Ectodermal cell (in vitro differentiated cells): ENCODE measurements around the gene ARL5B.

Experiments used
- H3K27ac ChIP-seq: 2 replicates; pipeline ENCODE4 v1.7.0; 2013; ENCODE audit warnings: mild to moderate bottlenecking, low read depth, low read length; ENCODE audit not compliant: insufficient read depth, poor library complexity, severe bottlenecking
- H3K27me3 ChIP-seq: 2 replicates; pipeline ENCODE4 v1.7.0; 2013; ENCODE audit warnings: mild to moderate bottlenecking, low read length; ENCODE audit not compliant: insufficient read depth, control insufficient read depth, poor library complexity, severe bottlenecking
- H3K36me3 ChIP-seq: one replicate; pipeline ENCODE4 v1.7.0; 2013; ENCODE audit warnings: low read length; ENCODE audit not compliant: control insufficient read depth, insufficient read depth
- H3K4me1 ChIP-seq: one replicate; pipeline ENCODE4 v1.7.0; 2013; ENCODE audit warnings: low read length; ENCODE audit not compliant: control insufficient read depth, insufficient read depth
- H3K4me3 ChIP-seq: 2 replicates; pipeline ENCODE4 v1.7.0; 2013; ENCODE audit warnings: low read depth, low read length, control low read depth; ENCODE audit not compliant: insufficient read depth
- H3K9me3 ChIP-seq: 2 replicates; pipeline ENCODE4 v1.7.0; 2013; ENCODE audit warnings: mild to moderate bottlenecking, low read length, moderate library complexity; ENCODE audit not compliant: control insufficient read depth
- WGBS, 2 experiments: methylation state at CpG; one replicate each; pipeline ENCODE4 v1.1.7; 2013; ENCODE audit warnings: missing lambda C conversion rate in 2 of 2; 5-methylcytosine and 5-hydroxymethylcytosine counted together

The ARL5B gene

DNA sequence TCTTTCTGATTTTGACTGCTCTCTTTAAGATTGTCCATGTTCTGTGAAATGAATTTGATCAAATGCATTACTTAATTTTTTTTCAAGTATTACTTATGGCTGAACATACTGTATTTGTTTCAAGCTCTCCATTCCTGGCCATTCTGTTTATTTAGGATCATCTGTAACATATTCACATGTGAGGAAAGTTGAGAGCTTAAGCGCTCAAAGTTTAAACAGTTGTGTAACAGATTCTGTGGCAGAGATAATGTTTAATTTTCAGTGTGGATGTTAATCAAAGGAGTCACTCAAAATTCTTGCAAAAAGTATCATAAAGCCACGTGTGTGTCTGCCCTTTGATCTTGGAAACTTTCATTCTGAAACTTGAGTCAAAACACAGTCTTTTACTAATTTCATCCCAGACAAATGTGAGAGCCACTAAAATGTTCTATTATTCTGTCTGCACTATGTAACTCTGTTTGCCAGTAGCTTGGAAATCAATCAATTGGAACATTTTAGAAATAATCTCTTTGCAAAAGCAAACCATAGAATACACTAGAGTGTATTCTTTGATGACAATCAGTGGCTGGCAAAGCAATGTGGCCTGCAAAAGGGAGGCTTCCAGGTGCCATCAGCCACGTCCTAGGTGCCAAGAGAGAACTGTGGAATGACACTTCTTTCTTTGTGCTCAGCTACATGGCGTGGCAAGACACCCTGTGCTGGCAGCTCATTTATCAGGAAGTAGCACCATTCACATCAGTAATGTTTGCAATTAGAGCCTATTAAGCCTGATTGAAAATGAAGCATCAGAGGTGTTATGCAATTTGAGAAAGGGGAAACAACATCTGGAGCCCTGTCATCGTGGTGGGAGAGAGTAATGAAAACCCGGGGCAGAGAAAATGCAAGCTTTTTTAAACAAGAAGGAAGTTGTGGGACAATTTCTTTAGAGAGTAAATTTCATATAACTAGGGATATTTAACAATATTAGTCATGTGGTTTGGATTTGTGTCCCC lies 40.9 kb downstream of the ARL5B start:
- 91 to 92% methylated on average over 6 of the region's 6 CpGs for WGBS, 2 experiments

DNA sequence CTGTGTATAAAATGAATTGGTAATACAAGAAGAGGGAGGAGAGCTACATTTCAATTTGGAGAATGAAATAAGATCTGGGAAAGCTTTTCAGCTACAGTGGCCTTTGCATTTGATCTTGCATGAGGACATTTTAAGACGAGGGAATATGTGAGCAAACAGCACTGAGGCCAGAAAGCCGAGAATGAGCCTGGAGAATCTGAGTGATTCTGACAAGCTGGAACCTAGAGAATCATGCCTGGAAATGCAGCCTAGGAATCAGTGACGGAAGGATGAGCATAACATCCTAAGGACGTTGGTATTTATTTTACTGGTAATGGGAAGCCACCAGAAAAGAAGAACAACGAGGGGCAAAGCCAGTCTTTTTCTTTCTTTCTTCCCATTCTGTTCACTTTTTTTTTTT lies 44.3 kb downstream of the ARL5B start:
- Histone ChIP-seq H3K4me1 (no peaks in the 10 kb centered on the region), H3K9me3 (no peaks in the 10 kb centered on the region), H3K27ac (no peak overlapping the region), H3K27me3 (no peaks in the 10 kb centered on the region), H3K36me3 (no peaks in the 10 kb centered on the region), H3K4me3 (no peak overlapping the region)
- 90 to 91% methylated on average over 5 of the region's 5 CpGs for WGBS, 2 experiments

More for the DNA sequence above, 40.9 kb downstream of the ARL5B start:
- Histone ChIP-seq H3K27me3 (no peaks in the 10 kb centered on the region), H3K9me3 (no peaks in the 10 kb centered on the region), H3K27ac (no peak overlapping the region), H3K36me3 (no peaks in the 10 kb centered on the region), H3K4me1 (no peaks in the 10 kb centered on the region), H3K4me3 (no peak overlapping the region)

DNA sequence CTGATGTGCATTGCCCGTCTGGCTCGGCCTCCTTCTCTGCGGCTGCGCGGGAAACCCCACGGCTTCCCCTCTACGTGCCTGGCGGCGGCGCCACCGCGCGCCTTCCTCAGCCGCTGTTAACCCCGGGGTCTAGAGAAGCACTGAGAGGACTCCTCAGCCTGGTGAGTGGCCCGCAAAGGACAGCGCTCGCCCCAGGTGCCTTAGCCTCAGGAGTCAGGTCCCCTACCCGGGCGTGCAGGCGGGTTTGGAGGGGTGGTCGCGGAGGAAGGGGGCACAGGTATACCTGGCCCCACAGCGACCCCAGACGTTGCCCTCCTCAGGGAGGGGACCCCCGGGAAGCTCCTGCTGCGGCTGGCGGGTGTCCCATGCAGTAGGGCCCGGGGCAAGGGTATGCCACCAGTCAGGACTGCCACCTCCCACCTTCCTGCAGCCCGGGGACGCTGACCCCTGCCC lies 51.0 kb downstream of the ARL5B start:
- Histone ChIP-seq H3K27ac (no peak overlapping the region), H3K9me3 (no peaks in the 10 kb centered on the region), H3K4me3 (no peak overlapping the region), H3K4me1 (no peaks in the 10 kb centered on the region), H3K36me3 (no peaks in the 10 kb centered on the region), H3K27me3 (no peaks in the 10 kb centered on the region)
- WGBS, 2 experiments: 95% methylated on average over 31 of the region's 31 CpGs

DNA sequence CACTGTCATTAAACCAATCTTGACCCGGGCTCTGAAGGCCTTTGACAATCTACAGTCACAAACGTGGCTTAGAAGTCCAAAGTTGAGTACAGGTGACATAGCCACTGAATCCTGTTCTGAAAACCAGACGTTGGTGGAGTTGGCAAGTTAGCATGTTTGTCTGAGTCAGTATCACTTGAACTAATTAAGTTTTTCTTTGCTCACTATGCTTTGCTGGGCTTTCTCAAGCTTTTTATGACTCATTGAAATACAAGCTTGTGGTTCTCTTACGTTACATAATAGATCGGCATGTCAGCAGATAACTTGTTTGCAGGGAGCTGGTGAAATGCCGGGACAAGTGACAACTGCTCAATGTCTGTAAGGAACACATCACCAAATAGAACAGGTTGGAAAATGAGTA lies 53.8 kb downstream of the ARL5B start:
- Histone ChIP-seq H3K27me3 (no peaks in the 10 kb centered on the region), H3K36me3 (no peaks in the 10 kb centered on the region), H3K4me3 (no peak overlapping the region), H3K27ac (no peak overlapping the region), H3K4me1 (no peaks in the 10 kb centered on the region), H3K9me3 (no peaks in the 10 kb centered on the region)
- 92 to 93% methylated on average over 6 of the region's 6 CpGs for WGBS, 2 experiments

DNA sequence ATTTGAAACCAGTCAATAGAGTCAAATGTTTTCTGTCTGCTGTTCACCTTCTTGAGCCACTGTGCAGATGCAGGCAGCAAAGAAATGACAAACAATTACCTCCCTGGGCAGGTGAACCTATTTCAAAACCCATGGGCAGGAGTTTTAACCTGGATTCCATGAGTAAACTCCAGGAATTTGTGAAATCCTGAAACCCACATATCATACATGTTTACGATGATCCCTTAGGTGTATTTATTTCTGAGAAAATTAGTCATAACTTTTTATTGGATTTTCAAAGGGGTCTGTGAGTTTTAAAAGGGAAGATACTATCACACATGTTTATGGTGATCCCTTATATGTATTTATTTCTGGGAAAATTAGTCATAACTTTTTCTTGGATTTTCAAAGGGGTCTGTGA lies 59.8 kb downstream of the ARL5B start:
- Histone ChIP-seq H3K4me1 (no peaks in the 10 kb centered on the region), H3K27ac (no peak overlapping the region), H3K27me3 (no peaks in the 10 kb centered on the region), H3K9me3 (no peaks in the 10 kb centered on the region), H3K4me3 (no peak overlapping the region), H3K36me3 (no peaks in the 10 kb centered on the region)
- no CpG with 5 or more reads among the region's 1 CpG for WGBS, 2 experiments

DNA sequence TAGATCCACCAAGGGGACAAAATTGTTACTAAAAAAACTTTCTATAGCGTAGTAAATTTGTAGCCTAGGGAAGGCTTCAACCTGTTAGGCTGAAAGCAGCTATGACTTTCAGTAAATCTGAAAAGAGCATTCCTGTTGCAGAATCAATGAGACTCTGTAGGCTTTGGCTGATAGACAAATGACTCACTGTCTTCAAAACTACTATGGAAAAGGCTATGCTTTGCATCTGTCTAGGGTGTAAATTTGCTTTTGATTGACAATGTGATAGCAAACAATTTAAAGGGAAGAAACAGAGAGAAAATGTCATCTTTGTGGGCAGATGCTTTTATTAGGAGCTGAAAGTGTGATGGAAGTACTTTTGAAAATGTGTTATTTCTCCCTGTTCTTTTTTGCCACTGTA lies 60.6 kb downstream of the ARL5B start:
- Histone ChIP-seq H3K9me3 (no peaks in the 10 kb centered on the region), H3K36me3 (no peaks in the 10 kb centered on the region), H3K4me3 (no peak overlapping the region), H3K4me1 (no peaks in the 10 kb centered on the region), H3K27ac (no peak overlapping the region), H3K27me3 (no peaks in the 10 kb centered on the region)
- WGBS, 2 experiments: 100% methylated on average over 1 of the region's 1 CpG

DNA sequence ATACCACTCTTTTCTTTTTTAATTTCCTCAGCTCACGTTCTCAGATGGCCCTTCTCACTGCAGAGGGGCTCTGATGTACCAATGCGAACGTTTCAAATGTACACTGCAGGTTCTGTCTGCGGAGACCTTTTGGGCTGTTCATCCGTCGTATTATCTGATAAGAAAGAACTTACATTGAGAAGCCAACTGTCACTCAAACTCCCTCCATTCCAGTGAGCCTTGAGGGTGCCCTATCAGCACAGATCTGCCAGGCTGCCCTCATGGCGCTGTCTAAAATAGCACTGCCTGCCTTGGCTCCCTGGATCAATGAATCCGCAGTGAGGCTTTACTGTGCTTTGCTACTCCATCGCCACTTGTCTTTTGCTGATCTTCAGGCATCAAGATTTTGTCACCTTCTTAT lies 61.8 kb downstream of the ARL5B start:
- no peaks in the 10 kb centered on the region for H3K27me3 ChIP-seq
- no peaks in the 10 kb centered on the region for H3K4me1 ChIP-seq
- no peaks in the 10 kb centered on the region for H3K36me3 ChIP-seq
- H3K4me3 ChIP-seq: no peak overlapping the region
- H3K9me3 ChIP-seq: no peaks in the 10 kb centered on the region
- 92 to 97% methylated on average over 9 of the region's 9 CpGs for WGBS, 2 experiments
- H3K27ac ChIP-seq: no peak overlapping the region

DNA sequence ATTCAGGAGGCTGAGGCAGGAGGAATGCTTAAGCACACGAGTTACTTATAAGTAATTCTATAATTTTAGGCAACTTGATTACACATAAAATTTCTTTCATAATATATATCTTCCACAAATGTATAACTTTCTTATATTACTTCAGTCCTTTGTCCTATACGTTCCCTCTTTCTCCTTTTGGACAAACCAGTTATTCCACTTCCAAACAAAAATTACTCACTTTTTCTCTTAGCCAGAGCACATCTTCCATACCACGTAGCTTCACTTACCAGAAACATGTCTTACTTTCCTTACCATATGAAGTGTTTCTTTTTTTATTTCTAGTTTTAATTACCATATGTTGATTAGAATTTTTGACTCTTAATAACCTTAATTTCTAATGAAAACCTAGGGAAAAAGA lies 64.6 kb downstream of the ARL5B start:
- Histone ChIP-seq H3K27ac (no peak overlapping the region), H3K27me3 (no peaks in the 10 kb centered on the region), H3K4me3 (no peak overlapping the region), H3K9me3 (no peaks in the 10 kb centered on the region), H3K36me3 (no peaks in the 10 kb centered on the region), H3K4me1 (no peaks in the 10 kb centered on the region)
- WGBS, 2 experiments: 88 to 96% methylated on average over 2 to 3 of the region's 3 CpGs
